SU-DHL-6 (cell line): ENCODE data around the gene MDN1.

Experiments used
- H2AFZ ChIP-seq: fragments of 200-600 bp; sonication (generic); 2 replicates; pipeline ENCODE4 v1.6.1; 2014; ENCODE audit warnings: low read depth, mild to moderate bottlenecking, moderate library complexity, mixed read lengths, antibody characterized with exemption, low read length; ENCODE audit not compliant: severe bottlenecking
- H3F3A ChIP-seq: fragments of 200-600 bp; shearing (Covaris generic); 2 replicates; pipeline ENCODE4 v1.6.0; 2016; ENCODE audit warnings: antibody characterized with exemption, mild to moderate bottlenecking; ENCODE audit not compliant: insufficient read depth
- H3K27ac ChIP-seq: fragments of 200-600 bp; sonication (generic); 2 replicates; pipeline ENCODE4 v1.5.1; 2016; ENCODE audit warnings: low read depth, mild to moderate bottlenecking, low read length, moderate library complexity, mixed read lengths
- H3K27me3 ChIP-seq: fragments of 200-600 bp; sonication (generic), shearing (Covaris generic); 2 replicates; pipeline ENCODE4 v1.6.0; 2014; ENCODE audit warnings: mild to moderate bottlenecking, low read length
- H3K36me3 ChIP-seq: fragments of 200-600 bp; sonication (generic); 2 replicates; pipeline ENCODE4 v1.6.1; 2014; ENCODE audit warnings: mild to moderate bottlenecking, low read length, mixed read lengths
- H3K4me2 ChIP-seq: fragments of 300-600, 200-600 bp; shearing (Covaris generic), sonication (generic); 2 replicates; pipeline ENCODE4 v1.6.0; 2014; ENCODE audit warnings: low read length, low read depth, mild to moderate bottlenecking; ENCODE audit not compliant: poor library complexity, severe bottlenecking
- H3K4me3 ChIP-seq: fragments of 200-600 bp; sonication (generic); 2 replicates; pipeline ENCODE4 v1.5.1; 2014; ENCODE audit warnings: antibody characterized with exemption, low read length, mild to moderate bottlenecking, mixed read lengths; ENCODE audit not compliant: insufficient read depth, poor library complexity, severe bottlenecking
- H3K79me2 ChIP-seq: fragments of 200-600 bp; sonication (generic); 2 replicates; pipeline ENCODE4 v1.6.1; 2014; ENCODE audit warnings: mild to moderate bottlenecking, low read length, moderate library complexity; ENCODE audit not compliant: insufficient read depth
- H3K9ac ChIP-seq: fragments of 200-600 bp; sonication (generic); 2 replicates; pipeline ENCODE4 v1.7.0; 2014; ENCODE audit warnings: mild to moderate bottlenecking, low read length
- H3K9me2 ChIP-seq: fragments of 200-600 bp; sonication (generic); replicated peaks from 2 replicates; pipeline ENCODE4 v1.6.1; 2014; ENCODE audit warnings: low read length; ENCODE audit not compliant: insufficient read depth
- H3K9me3 ChIP-seq: fragments of 200-600 bp; sonication (generic); 2 replicates; pipeline ENCODE4 v1.6.1; 2014; ENCODE audit warnings: low read length, mixed read lengths; ENCODE audit not compliant: insufficient read depth
- H4K20me1 ChIP-seq: fragments of 200-600 bp; sonication (generic); 2 replicates; pipeline ENCODE4 v1.6.1; 2014; ENCODE audit warnings: low read depth, mild to moderate bottlenecking, antibody characterized with exemption, low read length, moderate library complexity, mixed read lengths
- EZH2phosphoT487 ChIP-seq: fragments of 200-600 bp; sonication (generic), shearing (Covaris generic); conservative IDR thresholded peaks from 2 replicates; pipeline ENCODE4 v1.6.1; 2018; ENCODE audit warnings: mild to moderate bottlenecking, antibody characterized with exemption, low read length, moderate library complexity, mixed read lengths
- TF ChIP-seq, protein P1 (sequence below): fragments of 200-600 bp; sonication (generic); IDR thresholded peaks from one replicate; pipeline ENCODE4 v1.5.1; 2017; ENCODE audit warnings: antibody characterized with exemption, mild to moderate bottlenecking, low read length, moderate library complexity; ENCODE audit not compliant: insufficient read depth, poor library complexity, severe bottlenecking

The MDN1 gene

DNA sequence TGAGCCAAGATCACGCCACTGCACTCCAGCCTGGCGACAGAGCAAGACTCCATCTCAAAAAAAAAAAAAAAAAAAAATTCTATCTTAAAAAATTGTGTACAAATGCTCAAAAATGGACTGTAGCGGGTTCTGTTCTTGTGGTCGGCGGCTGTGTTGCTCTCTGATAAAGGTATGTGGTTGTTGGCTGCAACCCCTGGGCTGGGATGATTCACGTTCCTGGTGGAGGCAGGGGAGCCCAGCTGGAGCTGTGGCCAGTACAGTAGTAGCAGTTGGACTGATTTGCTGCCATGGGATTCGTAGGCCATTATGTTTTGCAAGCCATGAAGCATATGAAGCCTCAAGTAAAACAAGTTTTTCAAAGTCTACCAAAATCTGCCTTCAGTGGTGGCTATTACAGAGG is 22.3 kb downstream of the MDN1 start:
- H2AFZ ChIP-seq = no peak overlapping the region
- 0 out of 2 replicates have a peak, but pooled peaks cover 2% of the 10 kb centered on the region for H3F3A ChIP-seq
- TF ChIP-seq, protein P1, sequence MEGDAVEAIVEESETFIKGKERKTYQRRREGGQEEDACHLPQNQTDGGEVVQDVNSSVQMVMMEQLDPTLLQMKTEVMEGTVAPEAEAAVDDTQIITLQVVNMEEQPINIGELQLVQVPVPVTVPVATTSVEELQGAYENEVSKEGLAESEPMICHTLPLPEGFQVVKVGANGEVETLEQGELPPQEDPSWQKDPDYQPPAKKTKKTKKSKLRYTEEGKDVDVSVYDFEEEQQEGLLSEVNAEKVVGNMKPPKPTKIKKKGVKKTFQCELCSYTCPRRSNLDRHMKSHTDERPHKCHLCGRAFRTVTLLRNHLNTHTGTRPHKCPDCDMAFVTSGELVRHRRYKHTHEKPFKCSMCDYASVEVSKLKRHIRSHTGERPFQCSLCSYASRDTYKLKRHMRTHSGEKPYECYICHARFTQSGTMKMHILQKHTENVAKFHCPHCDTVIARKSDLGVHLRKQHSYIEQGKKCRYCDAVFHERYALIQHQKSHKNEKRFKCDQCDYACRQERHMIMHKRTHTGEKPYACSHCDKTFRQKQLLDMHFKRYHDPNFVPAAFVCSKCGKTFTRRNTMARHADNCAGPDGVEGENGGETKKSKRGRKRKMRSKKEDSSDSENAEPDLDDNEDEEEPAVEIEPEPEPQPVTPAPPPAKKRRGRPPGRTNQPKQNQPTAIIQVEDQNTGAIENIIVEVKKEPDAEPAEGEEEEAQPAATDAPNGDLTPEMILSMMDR = no peak
- no peak for TF ChIP-seq EZH2phosphoT487
- no peaks in the 10 kb centered on the region for H3K9me2 ChIP-seq
- H3K27me3 ChIP-seq = no peaks in the 10 kb centered on the region
- H4K20me1 ChIP-seq = peaks cover 7% of the 10 kb centered on the region; the same call in 1 of the 2 replicates
- H3K36me3 ChIP-seq = peaks cover 2% of the 10 kb centered on the region; the same call in 1 of the 2 replicates
- H3K4me2 ChIP-seq = no peak overlapping the region
- H3K27ac ChIP-seq = no peak overlapping the region
- H3K9me3 ChIP-seq = no peaks in the 10 kb centered on the region
- H3K79me2 ChIP-seq = peaks cover 20% of the 10 kb centered on the region
- H3K9ac ChIP-seq = no peak overlapping the region
- H3K4me3 ChIP-seq = no peak overlapping the region

DNA sequence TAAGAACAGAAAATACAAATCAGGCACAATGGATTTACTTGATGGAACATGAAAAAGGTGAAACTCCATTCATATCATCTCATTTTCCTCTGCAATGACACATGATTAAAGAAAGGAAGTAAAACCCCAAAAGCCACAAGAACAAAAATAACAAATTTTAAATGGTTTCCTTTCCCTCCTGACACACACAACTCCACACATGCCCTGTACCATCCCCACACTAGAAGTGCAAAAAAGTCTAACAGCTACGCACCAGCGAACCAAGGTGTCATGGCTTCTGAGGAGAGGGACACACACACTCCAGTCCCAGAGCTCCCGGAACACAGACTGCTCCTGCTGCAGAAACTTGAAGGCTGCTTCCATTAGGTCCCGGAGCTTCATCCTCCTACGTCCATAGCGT is 25.3 kb downstream of the MDN1 start:
- Histone ChIP-seq H4K20me1 (0 out of 2 replicates have a peak, but pooled peaks cover 7% of the 10 kb centered on the region), H3K79me2 (peaks cover 13% of the 10 kb centered on the region), H3K9me2 (no peaks in the 10 kb centered on the region), H3K36me3 (peaks cover 13% of the 10 kb centered on the region; the same call in 1 of the 2 replicates), H3K27me3 (no peaks in the 10 kb centered on the region), H3K9me3 (no peaks in the 10 kb centered on the region), H3K27ac (no peak overlapping the region), H3K4me3 (no peak overlapping the region), H2AFZ (no peak overlapping the region), H3F3A (0 out of 2 replicates have a peak, but pooled peaks cover 2% of the 10 kb centered on the region), H3K4me2 (no peak overlapping the region), H3K9ac (no peak overlapping the region)
- TF ChIP-seq EZH2phosphoT487 = no peak
- TF ChIP-seq, protein P1 = no peak

DNA sequence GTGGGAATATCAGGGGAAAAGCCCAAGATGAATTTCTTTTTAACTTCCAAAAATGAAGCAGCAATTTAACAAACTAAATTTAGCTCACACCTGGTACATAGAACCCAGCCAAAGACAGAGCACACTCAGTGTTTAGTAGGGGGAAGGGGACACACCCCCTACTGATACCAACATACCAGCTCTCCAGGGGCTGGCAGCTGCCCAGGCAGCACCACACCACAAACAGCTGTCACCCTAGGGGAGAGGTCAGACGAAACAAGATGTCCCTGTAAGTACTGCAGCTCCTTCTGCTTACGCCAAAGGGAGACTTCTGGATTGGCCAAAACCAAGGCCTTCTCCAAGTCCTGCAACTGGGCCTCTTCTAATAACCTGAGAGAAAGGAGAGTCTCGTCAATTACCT is 26.0 kb downstream of the MDN1 start:
- Histone ChIP-seq H4K20me1 (0 out of 2 replicates have a peak, but pooled peaks cover 7% of the 10 kb centered on the region), H3K36me3 (peaks cover 17% of the 10 kb centered on the region; the same call in 1 of the 2 replicates)

More for the DNA sequence above, 26.0 kb downstream of the MDN1 start:
- no peak overlapping the region for H3K9ac ChIP-seq
- no peaks in the 10 kb centered on the region for H3K9me3 ChIP-seq
- no peaks in the 10 kb centered on the region for H3K27me3 ChIP-seq
- H3F3A ChIP-seq = 0 out of 2 replicates have a peak, but pooled peaks cover 2% of the 10 kb centered on the region
- H3K4me3 ChIP-seq = no peak overlapping the region
- H2AFZ ChIP-seq = no peak overlapping the region
- H3K27ac ChIP-seq = no peak overlapping the region
- peaks cover 13% of the 10 kb centered on the region for H3K79me2 ChIP-seq
- no peak overlapping the region for H3K4me2 ChIP-seq
- no peak for TF ChIP-seq EZH2phosphoT487
- TF ChIP-seq, protein P1 = no peak
- no peaks in the 10 kb centered on the region for H3K9me2 ChIP-seq
